ENCODE data around the gene RASSF3.
A peak's percentile ranks its signal among the peaks of the same experiment; 100 is the strongest.
"Not testable (repeated sequence)": the region's sequence is repeated elsewhere in the genome, so short reads cannot be mapped to it uniquely, and the experiment has no call there.

The RASSF3 gene

DNA sequence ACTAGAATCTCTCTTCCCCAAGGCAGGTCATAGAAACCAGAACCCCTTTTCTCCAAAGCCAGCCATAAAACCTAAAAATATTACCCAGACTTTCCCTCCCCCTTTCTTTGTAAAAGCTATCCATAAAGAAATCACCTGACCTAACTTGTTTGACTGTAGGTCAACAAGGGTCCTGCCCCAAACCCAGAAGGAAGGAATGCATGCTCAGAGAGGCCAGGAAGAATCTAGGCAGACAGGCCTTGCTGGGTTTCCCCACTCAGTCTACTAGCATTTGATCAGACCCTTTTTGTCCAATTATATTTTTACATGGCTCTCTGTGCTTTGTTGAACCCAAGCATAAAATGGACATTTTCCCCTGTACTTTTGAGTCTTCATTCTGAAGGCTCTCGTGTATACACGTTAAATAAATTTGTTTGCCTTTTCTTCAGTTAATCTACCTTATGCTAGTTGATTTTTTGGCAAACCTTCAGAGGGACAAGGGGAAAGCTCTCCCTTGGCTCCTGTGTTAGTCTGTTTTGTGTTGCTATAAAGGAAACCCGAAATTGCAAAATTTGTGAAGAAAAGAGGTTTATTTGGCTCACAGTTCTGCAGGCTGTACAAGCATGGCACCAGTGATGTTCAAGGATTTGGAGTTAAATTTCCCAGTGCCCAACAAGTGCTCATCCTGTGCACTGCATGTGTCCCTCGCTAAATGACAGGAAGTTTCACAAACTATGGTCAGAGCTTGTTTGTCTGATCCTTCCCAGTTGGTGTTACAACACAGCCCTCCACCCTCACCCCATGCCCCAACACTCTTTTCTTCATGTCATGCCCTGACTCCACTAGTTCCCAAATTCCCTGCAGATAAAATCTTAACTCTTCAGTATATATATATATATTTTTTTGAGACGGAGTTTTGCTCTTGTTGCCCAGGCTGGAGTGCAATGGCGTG, 14.2 kb upstream of the RASSF3 start:
- no peak for DNase-seq (ENCODE audit: low read depth in 2 of 2, low spot score in 1 of 2)

GRCh38 chr12:64598831-64599230, 11.5 kb upstream of the RASSF3 start:
- no peak for DNase-seq (ENCODE audit: low read depth in 2 of 2, low spot score in 1 of 2)

DNA sequence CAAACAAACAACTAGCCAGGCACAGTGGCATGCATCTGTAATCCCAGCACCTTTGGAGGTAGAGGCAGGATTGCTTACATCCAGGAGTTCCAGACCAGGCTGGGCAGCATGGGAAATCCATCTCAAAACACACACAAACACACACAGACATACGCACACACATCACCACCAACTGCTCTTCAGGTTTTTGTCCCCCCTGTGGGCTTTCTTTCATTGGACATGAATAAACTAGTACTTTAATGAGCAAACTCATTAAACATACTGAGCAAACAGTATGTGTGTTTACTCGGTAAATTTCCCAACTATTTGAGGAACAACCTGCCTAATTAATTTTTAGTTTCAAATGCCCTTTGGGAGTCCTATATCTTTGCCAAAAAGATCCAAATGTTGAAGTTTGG, 10.1 kb upstream of the RASSF3 start:
- no peak for DNase-seq (ENCODE audit: low read depth in 2 of 2, low spot score in 1 of 2)

DNA sequence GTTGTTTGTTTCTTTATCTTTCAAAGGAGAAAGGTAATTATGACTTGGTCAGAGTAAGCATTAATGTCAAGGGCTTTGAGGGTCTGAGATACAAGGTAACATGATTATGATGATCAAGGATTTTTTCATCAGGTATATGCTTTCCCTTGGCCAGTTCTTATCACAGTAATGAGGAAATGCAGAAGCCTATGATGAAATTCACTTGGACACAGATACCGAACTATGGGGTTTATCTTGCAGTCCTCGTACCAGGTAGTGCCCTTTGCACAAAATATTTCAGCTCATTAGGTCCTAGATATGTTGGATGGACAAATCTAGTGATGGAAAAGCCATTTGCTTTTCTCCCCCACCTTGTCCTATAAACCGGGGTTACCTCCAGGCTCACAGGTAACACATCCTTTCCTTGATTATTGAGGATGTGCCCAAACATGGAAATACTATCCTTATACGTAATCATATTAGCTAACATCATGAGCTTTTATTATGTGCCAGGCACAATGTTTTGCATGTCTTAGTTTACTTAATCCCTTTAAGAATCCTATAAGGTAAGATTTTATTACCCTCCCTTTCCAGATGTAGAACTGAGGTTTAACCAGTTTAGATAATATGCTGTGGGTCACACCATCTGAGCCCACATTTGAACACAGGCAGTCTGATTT, 7.0 kb upstream of the RASSF3 start:
- no peak for DNase-seq (ENCODE audit: low read depth in 2 of 2, low spot score in 1 of 2)

DNA sequence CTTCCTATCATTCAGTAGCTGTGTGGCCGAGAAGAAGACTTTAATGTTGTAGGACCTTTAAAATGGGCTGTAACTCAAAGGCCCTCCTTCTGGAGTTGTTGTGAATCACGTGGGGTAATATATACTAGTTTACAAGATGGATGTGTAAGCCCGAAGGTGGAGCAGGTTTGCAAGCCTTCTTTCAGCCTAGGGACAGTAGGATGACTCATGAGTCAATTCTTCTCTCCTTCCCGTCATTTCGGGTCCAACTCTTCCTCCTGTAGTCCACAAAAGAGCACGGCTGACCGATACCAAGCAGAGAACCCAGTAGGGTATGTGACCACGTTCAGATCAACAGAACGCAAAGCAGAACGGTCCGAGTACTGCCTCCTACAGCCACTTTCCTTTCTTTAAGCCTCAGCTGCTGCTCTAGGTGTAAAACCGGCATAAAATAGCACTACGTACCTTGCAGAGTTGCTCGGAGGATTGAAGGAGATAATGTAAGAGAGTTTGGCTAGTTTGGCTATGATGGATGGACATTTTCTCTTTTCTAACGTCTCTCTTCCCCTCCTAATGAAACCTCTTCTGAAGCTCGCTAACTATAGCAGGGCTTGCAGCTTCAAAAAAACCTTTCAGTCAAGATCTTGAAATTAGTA, 1.3 kb upstream of the RASSF3 start:
- DNase-seq (ENCODE audit: low read depth in 2 of 2, low spot score in 1 of 2), result no peak

GRCh38 chr12:64609536-64610078, 688 bp upstream of the RASSF3 start:
- DNase-seq (ENCODE audit: low read depth in 2 of 2, low spot score in 1 of 2), result no peak

DNA sequence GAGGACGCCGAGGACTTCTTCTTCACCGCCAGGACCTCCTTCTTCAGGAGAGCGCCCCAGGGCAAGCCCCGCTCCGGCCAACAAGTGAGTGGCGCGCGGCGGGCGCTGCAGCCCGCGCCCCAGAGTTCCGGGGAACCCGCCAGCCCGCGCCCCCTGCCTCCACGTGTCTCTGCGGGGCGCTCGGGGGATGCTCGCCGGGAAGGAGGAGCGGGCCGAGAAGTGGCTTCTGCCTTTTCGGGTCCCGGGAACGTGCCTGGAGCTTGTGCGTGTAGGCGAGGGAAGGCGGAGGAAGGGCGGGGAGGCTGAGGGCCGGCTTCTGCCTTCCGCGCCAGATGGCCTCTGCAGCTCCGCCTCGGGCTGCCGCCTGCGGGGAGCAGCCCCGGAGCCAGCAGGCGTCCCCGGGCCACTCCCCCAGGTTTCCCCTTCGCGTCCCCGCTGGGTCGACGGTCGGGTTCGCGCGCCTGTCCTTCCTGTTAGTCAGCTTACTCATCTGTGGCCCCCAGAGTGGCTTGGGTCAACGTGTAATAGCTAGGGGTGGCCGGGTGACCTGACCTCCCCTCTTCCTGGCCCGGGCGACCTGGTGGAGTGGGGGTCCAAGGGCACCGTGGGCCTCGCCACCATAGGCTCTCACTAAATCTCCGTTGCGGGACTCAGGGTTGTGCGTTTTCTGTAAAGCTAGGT, 505 bp downstream of the RASSF3 start:
- peak; percentile 39 to 47 for DNase-seq (ENCODE audit: low read depth in 2 of 2, low spot score in 1 of 2)

- no peak for DNase-seq (ENCODE audit: low read depth in 2 of 2, low spot score in 1 of 2)
These were observed 1.3 kb downstream of the RASSF3 start for GRCh38 chr12:64611341-64612284.

DNA sequence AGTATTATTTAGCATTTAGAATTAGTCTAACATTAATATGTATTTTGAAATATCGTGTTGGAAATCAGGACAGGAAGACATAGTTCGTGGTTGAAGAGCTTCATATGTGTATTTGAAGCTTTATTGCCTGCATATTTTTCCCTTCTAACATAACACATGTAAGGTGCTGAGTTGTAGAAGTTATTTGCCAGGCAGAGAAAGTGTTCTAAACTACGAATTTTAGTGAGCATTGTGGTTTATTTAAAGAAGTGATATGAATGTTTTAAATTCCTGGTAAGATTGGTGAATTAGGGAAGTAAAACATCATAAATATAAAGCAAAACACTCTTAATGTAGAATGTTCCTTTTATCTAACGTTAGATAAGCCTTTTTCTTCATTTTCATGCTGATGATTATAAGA, 2.5 kb downstream of the RASSF3 start:
- DNase-seq (ENCODE audit: low read depth in 2 of 2, low spot score in 1 of 2), result no peak

DNA sequence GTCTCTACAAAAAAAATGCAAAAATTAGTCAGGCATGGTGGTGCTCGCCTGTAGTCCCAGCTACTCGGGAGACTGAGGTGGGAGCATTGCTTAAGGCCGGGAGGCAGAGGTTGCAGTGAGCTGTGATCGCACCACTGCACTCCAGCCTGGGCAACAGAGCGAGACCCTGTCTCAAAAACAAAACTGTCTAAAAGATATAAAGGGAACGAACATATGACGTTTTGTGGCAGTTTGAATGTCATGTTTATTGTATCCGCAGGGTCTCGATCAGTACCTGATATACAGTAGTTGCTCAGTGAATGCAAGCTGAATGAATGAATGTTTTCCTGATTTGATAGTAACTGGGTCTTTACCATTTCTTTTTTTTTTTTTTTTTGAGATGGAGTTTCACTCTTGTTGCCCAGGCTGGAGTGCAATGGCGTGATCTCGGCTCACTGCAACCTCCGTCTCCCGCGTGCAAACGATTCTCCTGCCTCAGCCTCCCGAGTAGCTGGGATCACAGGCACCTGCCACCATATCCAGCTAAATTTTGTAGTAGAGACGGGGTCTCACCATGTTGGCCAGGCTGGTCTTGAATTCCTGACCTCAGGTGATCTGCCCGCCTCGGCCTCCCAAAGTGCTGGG, 3.6 kb downstream of the RASSF3 start:
- not testable (repeated sequence) for DNase-seq (ENCODE audit: low read depth in 2 of 2, low spot score in 1 of 2)

- DNase-seq (ENCODE audit: low read depth in 2 of 2, low spot score in 1 of 2), result no peak
These were observed 5.9 kb downstream of the RASSF3 start for GRCh38 chr12:64616201-64616600.

DNA sequence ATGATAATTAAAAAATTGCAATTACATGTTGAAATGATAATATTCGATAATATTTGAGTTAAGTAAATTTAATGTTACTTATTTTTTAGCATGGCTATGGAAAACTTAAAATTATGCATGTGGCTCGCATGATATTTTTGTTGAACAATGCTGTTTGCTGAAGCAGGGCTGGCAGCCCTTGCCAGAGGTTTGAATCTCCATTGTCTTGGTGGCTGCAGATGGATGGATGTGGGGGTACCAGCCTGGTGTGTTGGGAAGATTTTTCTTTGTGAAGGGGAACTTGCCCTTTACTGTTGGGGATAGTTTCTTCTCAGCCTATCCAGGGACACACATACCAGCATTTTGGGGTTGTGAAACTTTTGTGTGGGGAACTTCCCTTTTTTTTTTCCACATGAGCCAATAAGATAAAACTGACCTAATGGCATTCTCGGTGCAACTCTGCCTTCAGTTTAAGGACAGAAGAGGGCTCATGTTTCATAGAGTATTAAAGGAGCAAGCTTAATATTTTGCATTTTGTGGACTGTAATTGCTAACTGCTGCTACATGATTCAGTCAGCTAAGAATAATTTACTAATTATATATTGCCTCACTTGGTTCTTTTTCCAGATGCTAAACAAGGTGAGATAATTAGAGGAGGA, 8.8 kb downstream of the RASSF3 start:
- DNase-seq (ENCODE audit: low read depth in 2 of 2, low spot score in 1 of 2), result no peak

DNA sequence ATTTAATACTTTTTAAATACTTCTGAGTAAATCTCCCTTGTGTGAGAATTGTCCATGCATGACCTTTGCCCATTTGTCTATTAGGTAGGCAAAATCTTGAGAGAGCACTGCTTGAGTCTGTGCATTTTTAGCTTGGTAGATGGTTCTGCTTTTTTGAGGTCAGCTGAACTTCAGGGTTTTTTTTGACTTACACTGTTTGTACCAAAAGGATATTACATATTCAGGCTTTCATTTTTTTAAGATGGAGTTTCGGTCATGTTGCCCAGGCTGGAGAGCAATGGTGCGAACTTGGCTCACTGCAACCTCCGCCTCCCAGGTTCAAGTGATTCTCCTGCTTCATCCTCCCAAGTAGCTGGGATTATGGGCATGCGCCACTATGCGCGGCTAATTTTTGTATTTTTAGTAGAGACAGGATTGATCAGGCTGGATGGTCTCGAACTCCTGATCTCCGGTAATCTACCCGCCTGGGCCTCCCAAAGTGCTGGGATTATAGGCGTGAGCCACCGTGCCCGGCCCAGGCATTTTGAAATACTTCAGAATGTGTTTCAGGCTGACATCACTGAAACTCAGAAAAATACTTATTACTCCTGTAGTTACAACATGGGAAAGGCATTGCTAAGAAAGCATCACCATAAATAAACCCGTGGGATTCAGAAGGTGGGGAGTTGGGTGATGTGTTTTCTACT, 11.1 kb downstream of the RASSF3 start:
- DNase-seq (ENCODE audit: low read depth in 2 of 2, low spot score in 1 of 2), result no peak

DNA sequence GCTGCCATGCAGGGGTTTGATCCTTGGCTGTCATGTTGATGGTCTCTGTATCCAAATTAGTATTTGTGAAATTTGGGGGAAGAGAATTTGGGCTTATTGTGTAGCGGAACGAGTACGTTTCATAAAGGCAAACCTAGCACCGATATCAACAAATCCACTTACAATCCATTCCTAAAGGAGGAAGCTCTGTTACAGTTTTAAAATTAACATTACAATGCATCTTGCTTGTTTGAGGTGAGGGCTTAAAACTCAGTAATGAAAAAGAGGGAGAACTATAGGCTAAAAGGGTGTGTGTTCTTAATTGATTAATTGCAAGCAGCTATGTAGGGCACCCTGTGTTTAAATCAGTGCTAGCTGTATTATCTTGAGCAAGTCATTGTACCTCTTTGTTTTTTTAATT, 13.7 kb downstream of the RASSF3 start:
- no peak for DNase-seq (ENCODE audit: low read depth in 2 of 2, low spot score in 1 of 2)

- DNase-seq (ENCODE audit: low read depth in 2 of 2, low spot score in 1 of 2), result no peak
These were observed 15.2 kb downstream of the RASSF3 start for GRCh38 chr12:64625243-64626077.

DNA sequence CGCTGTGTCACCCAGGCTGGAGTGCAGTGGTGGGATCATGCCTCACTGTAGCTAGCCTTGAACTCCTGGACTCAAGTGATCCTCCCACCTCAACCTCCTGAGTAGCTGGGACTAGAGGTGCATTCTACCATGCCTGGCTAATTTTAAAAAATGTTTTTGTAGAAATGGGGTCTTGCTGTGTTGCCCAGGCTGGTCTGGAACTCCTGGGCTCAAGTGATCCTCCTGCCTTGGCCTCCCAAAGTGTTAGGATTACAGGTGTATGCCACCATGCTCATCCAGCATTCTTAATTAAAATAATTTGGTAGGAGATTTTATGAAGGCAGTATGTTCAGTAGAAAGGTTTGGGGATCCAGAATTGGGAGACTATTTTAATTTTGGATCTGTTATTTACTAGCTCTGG, 16.3 kb downstream of the RASSF3 start:
- DNase-seq (ENCODE audit: low read depth in 2 of 2, low spot score in 1 of 2), result not testable (repeated sequence)

DNA sequence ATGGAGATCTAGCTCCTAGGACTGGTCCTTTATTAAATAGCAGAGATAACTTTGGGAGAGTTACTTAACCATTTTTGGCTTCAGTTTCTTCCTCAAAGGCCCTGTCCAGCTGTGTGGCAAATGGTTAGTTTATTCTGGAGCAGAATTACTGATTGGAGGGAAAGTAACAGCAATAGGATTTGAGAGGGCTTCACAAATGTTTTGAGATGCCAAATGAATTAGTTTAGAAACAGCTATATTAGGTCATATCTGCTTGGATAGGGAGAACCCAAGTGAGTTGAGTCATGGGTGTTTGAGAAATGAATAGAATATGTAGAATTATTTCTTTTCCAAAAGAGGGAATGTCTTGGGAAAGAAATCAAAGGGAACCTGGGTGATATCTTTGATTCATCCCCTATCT, 17.5 kb downstream of the RASSF3 start:
- DNase-seq (ENCODE audit: low read depth in 2 of 2, low spot score in 1 of 2), result no peak

DNA sequence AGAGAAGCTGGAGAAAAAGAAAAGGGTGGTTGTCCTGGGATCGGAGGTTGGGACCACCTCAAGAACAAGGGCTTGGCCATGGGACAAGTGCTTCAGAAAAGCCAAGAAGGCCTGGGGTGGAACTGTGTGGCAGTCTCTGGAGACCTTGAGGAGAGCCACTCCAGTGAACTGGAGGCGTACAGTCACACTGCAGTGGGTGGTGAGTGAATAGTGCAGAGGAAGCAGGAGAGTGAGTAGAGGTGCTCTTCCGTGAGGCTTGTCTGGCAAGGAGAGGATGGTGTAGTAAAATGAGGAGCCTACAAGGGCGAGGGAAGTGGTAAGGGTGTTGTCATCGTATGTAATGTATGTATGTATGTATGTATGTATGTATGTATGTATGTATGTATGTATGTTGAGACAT, 20.9 kb downstream of the RASSF3 start:
- no peak for DNase-seq (ENCODE audit: low read depth in 2 of 2, low spot score in 1 of 2)

Measured in stimulated activated CD8-positive, alpha-beta memory T cell treated with anti-CD3 and anti-CD28 coated beads, Interleukin-4, amount 100 ng/mL, for 1 hour (primary cell).